ENCODE data around the gene CSRNP2.

CSRNP2 gene

GRCh38 chr12:51083126-51083833, at the start of gene CSRNP2:
TSS of gene CSRNP2 (minus strand) at chr12:51083596. CDS start at chr12:51076561, 7,035 bp downstream.
- TF ChIP-seq CTCF (IDR thresholded peaks at IDR 0.05; ENCODE audit: control insufficient read depth, extremely low read depth, insufficient read depth) = no peak
- DNase-seq (ENCODE audit: low read depth) = peak; percentile 80
- peak within 1 kb of the TSS; percentile 70 for H3K4me3 ChIP-seq (ENCODE audit: low read depth, low read length)

- no peak for DNase-seq (ENCODE audit: low read depth)
- no peak for TF ChIP-seq CTCF (IDR thresholded peaks at IDR 0.05; ENCODE audit: control insufficient read depth, extremely low read depth, insufficient read depth)
- no peak overlapping the region for H3K4me3 ChIP-seq (ENCODE audit: low read depth, low read length)
These were observed 49.3 kb upstream of the CSRNP2 start for GRCh38 chr12:51132693-51133092.

GRCh38 chr12:51131745-51132521, 48.5 kb upstream of the CSRNP2 start:
- TF ChIP-seq CTCF (IDR thresholded peaks at IDR 0.05; ENCODE audit: control insufficient read depth, extremely low read depth, insufficient read depth) = no peak

GRCh38 chr12:51128919-51129318, 45.5 kb upstream of the CSRNP2 start:
- no peak for DNase-seq (ENCODE audit: low read depth)
- no peak for TF ChIP-seq CTCF (IDR thresholded peaks at IDR 0.05; ENCODE audit: control insufficient read depth, extremely low read depth, insufficient read depth)
- H3K4me3 ChIP-seq (ENCODE audit: low read depth, low read length) = no peak overlapping the region

More at GRCh38 chr12:51131745-51132521, 48.5 kb upstream of the CSRNP2 start:
- no peak for DNase-seq (ENCODE audit: low read depth)
- no peak overlapping the region for H3K4me3 ChIP-seq (ENCODE audit: low read depth, low read length)

GRCh38 chr12:51127050-51127729, 43.8 kb upstream of the CSRNP2 start:
- no peak for DNase-seq (ENCODE audit: low read depth)
- TF ChIP-seq CTCF (IDR thresholded peaks at IDR 0.05; ENCODE audit: control insufficient read depth, extremely low read depth, insufficient read depth) = no peak
- no peak overlapping the region for H3K4me3 ChIP-seq (ENCODE audit: low read depth, low read length)

GRCh38 chr12:51126297-51126696, 42.9 kb upstream of the CSRNP2 start:
- H3K4me3 ChIP-seq (ENCODE audit: low read depth, low read length) = no peak overlapping the region
- DNase-seq (ENCODE audit: low read depth) = no peak
- no peak for TF ChIP-seq CTCF (IDR thresholded peaks at IDR 0.05; ENCODE audit: control insufficient read depth, extremely low read depth, insufficient read depth)
